Endothelial cell of umbilical vein (primary cell): ENCODE measurements around the gene WHRN. TPM values are rescaled to one million over a fixed set of nuclear protein-coding genes. Genes with fewer than 3 reads are reported as not detected.

Experiments used
- BruUV-seq: library from RNA; stranded (reverse); fragments of 400-500 nt; replicated peaks from 2 replicates; lab custom pipeline; 2021; lab: Mats Ljungman, UMichigan
- CTCF ChIA-PET: fragments of 300-600, 350-600 bp; sonication (Branson Sonifier 250); formaldehyde crosslinking; loops from one replicate; lab custom pipeline; 2021; ENCODE audit warnings: antibody characterized with exemption, inconsistent platforms; lab: Charles Lee
- POLR2A ChIA-PET: fragments of 300-600, 350-600 bp; sonication (Branson Sonifier 250); formaldehyde crosslinking; loops from one replicate; lab custom pipeline; 2021; ENCODE audit warnings: antibody characterized with exemption, inconsistent platforms; lab: Charles Lee
- DNase-seq: peaks from one replicate; pipeline ENCODE4 v3.0.0-alpha.2; 2011; ENCODE audit warnings: low read depth, low spot score
- FAIRE-seq: peaks from 2 replicates; lab custom pipeline; 2011; peaks lifted over from hg19 to GRCh38; lab: Jason Lieb, UNC
- H2AFZ ChIP-seq: 2 replicates; pipeline ENCODE4 v1.6.0; 2012; ENCODE audit warnings: low read depth, low read length, control low read depth, inconsistent platforms
- H3K27ac ChIP-seq: 2 replicates; pipeline ENCODE4 v1.5.1; 2011; ENCODE audit warnings: low read depth, mild to moderate bottlenecking, control low read depth, low read length, moderate library complexity; ENCODE audit not compliant: insufficient read depth
- H3K27me3 ChIP-seq, 2 experiments: 2 replicates each; pipeline versions ENCODE4 v1.6.0 to v1.6.1; 2011; ENCODE audit warnings: low read length in 2 of 2, mixed read lengths in 1 of 2; ENCODE audit not compliant: control insufficient read depth in 2 of 2, insufficient read depth in 2 of 2
- H3K36me3 ChIP-seq, 2 experiments: 2 replicates in 1 of 2; 3 replicates in 1 of 2; pipeline ENCODE4 v1.5.1; 2011; ENCODE audit warnings: low read length in 2 of 2, mild to moderate bottlenecking in 1 of 2, moderate library complexity in 1 of 2; ENCODE audit not compliant: control insufficient read depth in 2 of 2, insufficient read depth in 2 of 2; ENCODE audit errors: extremely low read depth in 1 of 2
- H3K4me1 ChIP-seq: 3 replicates; pipeline ENCODE4 v1.5.1; 2011; ENCODE audit warnings: mild to moderate bottlenecking, low read length; ENCODE audit not compliant: control insufficient read depth, insufficient read depth; ENCODE audit errors: extremely low read depth
- H3K4me2 ChIP-seq: 2 replicates; pipeline ENCODE4 v1.6.1; 2011; ENCODE audit warnings: low read length, control low read depth, mixed read lengths; ENCODE audit not compliant: insufficient read depth
- H3K4me3 ChIP-seq, 3 experiments: fragments of 200-600 bp in 1 of 3; sonication (generic), shearing (Covaris generic) in 1 of 3; replicated peaks in 1 of 3; 2 replicates each; pipeline ENCODE4 v1.5.1; 2011 to 2016; ENCODE audit warnings: control low read depth in 3 of 3, low read length in 3 of 3, mild to moderate bottlenecking in 2 of 3, inconsistent platforms in 1 of 3, low read depth in 1 of 3, moderate library complexity in 1 of 3; ENCODE audit not compliant: insufficient read depth in 1 of 3
- H3K79me2 ChIP-seq: 2 replicates; pipeline ENCODE4 v1.6.0; 2012; ENCODE audit warnings: low read length, inconsistent platforms; ENCODE audit not compliant: control insufficient read depth, insufficient read depth
- H3K9ac ChIP-seq: replicated peaks from 2 replicates; pipeline ENCODE3; 2011; ENCODE audit warnings: low read length, control low read depth; ENCODE audit not compliant: insufficient read depth; ENCODE audit errors: extremely low read depth
- H3K9me1 ChIP-seq: replicated peaks from 3 replicates; pipeline ENCODE4 v1.6.0; 2011; ENCODE audit warnings: mild to moderate bottlenecking, low read length; ENCODE audit not compliant: control insufficient read depth, insufficient read depth; ENCODE audit errors: extremely low read depth
- H3K9me3 ChIP-seq: replicated peaks from 2 replicates; pipeline ENCODE4 v1.5.1; 2012; ENCODE audit warnings: low read length, inconsistent platforms; ENCODE audit not compliant: control insufficient read depth, insufficient read depth
- H4K20me1 ChIP-seq: replicated peaks from 2 replicates; pipeline ENCODE3; 2011; ENCODE audit warnings: mild to moderate bottlenecking, low read length; ENCODE audit not compliant: control insufficient read depth, insufficient read depth; ENCODE audit errors: extremely low read depth
- CTCF ChIP-seq, 2 donors: IDR thresholded peaks; 1 replicate in 1 of 2; 2 replicates in 1 of 2; pipeline ENCODE4 v1.5.1; 2011; ENCODE audit warnings: low read length in 2 of 2, mild to moderate bottlenecking in 2 of 2, moderate library complexity in 2 of 2, control low read depth in 1 of 2, inconsistent platforms in 1 of 2, low read depth in 1 of 2; ENCODE audit not compliant: insufficient read depth in 1 of 2; ENCODE audit errors: extremely low read depth in 1 of 2
- EZH2 ChIP-seq: IDR thresholded peaks from 2 replicates; pipeline ENCODE4 v1.6.1; 2012; ENCODE audit warnings: borderline replicate concordance, low read depth, mild to moderate bottlenecking, moderate library complexity, low read length, inconsistent platforms; ENCODE audit not compliant: severe bottlenecking
- FOS ChIP-seq: IDR thresholded peaks from 2 replicates; pipeline ENCODE4 v1.6.1; 2011; ENCODE audit warnings: mild to moderate bottlenecking, low read length, moderate library complexity, borderline replicate concordance; ENCODE audit not compliant: insufficient read depth
- GATA2 ChIP-seq: IDR thresholded peaks from 2 replicates; pipeline ENCODE4 v1.7.0; 2011; ENCODE audit warnings: low read depth, mild to moderate bottlenecking, moderate library complexity, mixed read lengths, low read length; ENCODE audit not compliant: insufficient read length, insufficient read depth
- JUN ChIP-seq: IDR thresholded peaks from 2 replicates; pipeline ENCODE4 v1.6.1; 2011; ENCODE audit warnings: borderline replicate concordance, low read depth; ENCODE audit not compliant: insufficient read length, insufficient read depth
- MAX ChIP-seq: IDR thresholded peaks from 2 replicates; pipeline ENCODE4 v1.6.1; 2011; ENCODE audit not compliant: insufficient read depth, insufficient read length
- MYC ChIP-seq: IDR thresholded peaks from one replicate; pipeline ENCODE4 v1.6.1; 2011; ENCODE audit warnings: mild to moderate bottlenecking, low read depth, low read length
- POLR2A ChIP-seq: IDR thresholded peaks from 2 replicates; pipeline ENCODE4 v1.6.1; 2012; ENCODE audit warnings: low read depth, mild to moderate bottlenecking, control low read depth, low read length
- POLR2AphosphoS5 ChIP-seq: IDR thresholded peaks from 2 replicates; pipeline ENCODE4 v1.6.1; 2012; ENCODE audit warnings: low read depth, mild to moderate bottlenecking, control low read depth, low read length, moderate library complexity; ENCODE audit not compliant: insufficient read depth
- dilution Hi-C: fragments of 300-500 bp; cut with MboI; formaldehyde crosslinking; loops from one replicate; pipeline ENCODE4 v1.15.0; 2019; ENCODE audit warnings: low sequenced_read_pairs; ENCODE audit not compliant: extremely low pct_ligation_motif_present
- intact Hi-C: fragments of 100-400 bp; cut with micrococcal nuclease; formaldehyde crosslinking; loops from one replicate; pipeline ENCODE4 v1.10.0; 2022
- polyA plus RNA-seq, 4 experiments: library from polyadenylated mRNA; depleted of rRNA in 3 of 4; stranded (reverse) in 3 of 4; unstranded in 1 of 4; fragments of >200 nt; gene quantifications; 2 replicates each; pipeline versions ENCODE4 v1.2.1 to v1.2.3, GENCODE V29; 2011 to 2012; ENCODE audit warnings: missing spikeins in 1 of 4
- total RNA-seq: library from RNA; stranded (reverse); gene quantifications from 2 replicates; pipeline ENCODE4 v1.2.3, GENCODE V29; 2021

WHRN gene
- total and polyA plus RNA-seq, 2 donors (not counting 3 experiments of a cell fraction or from before 2014, with no cell fraction given): 0.35 to 0.69 TPM

- Histone ChIP-seq H2AFZ (no peak overlapping the region), H3K4me2 (no peak overlapping the region), H4K20me1 (no peaks in the 10 kb centered on the region), H3K27me3 (peaks cover 9 to 16% of the 10 kb centered on the region in 2 experiments), H3K9me1 (no peaks in the 10 kb centered on the region), H3K4me1 (no peaks in the 10 kb centered on the region), H3K79me2 (no peaks in the 10 kb centered on the region), H3K36me3 (no peaks in the 10 kb centered on the region), H3K9ac (no peak overlapping the region), H3K27ac (no peak overlapping the region), H3K4me3 (no peak overlapping the region), H3K9me3 (no peaks in the 10 kb centered on the region)
- DNase-seq: no peak
- intact Hi-C loops: no loop called here
- TF ChIP-seq POLR2A (no peak), EZH2 (no peak), MAX (no peak), FOS (no peak), GATA2 (no peak), MYC (no peak), CTCF (IDR thresholded peaks at IDR 0.05; ENCODE audit: extremely low read depth in 1 of 2, insufficient read depth in 1 of 2, low read depth in 1 of 2, low read length in 2 of 2) (no peak), JUN (no peak), POLR2AphosphoS5 (no peak)
- dilution Hi-C loops: no loop called here
- no peak for FAIRE-seq
- BruUV-seq: no TSS peak
- ChIA-PET POLR2A (no interaction called here), CTCF (no interaction called here)
Observed at GRCh38 chr9:114525513-114525912, 20.2 kb upstream of the WHRN start.
